Sigmoid colon (tissue), 7 donors: ENCODE results near the gene VGLL4. TPM values are rescaled to one million over a fixed set of nuclear protein-coding genes. Genes with fewer than 3 reads are reported as not detected.
A peak's percentile ranks its signal among the peaks of the same experiment; 100 is the strongest.

Source experiments
- DNase-seq: peaks from one replicate; pipeline ENCODE4 v3.0.0-alpha.2; 2019
- H3K27ac ChIP-seq, 4 donors: fragments of 200-600 bp; sonication (generic); one replicate each; pipeline ENCODE4 v1.5.1; 2016 to 2019; ENCODE audit warnings: mild to moderate bottlenecking in 1 of 4
- H3K27me3 ChIP-seq, 3 donors: fragments of 200-600 bp; sonication (generic); one replicate each; pipeline ENCODE4 v1.5.1; 2019; ENCODE audit warnings: mild to moderate bottlenecking in 1 of 3
- H3K36me3 ChIP-seq, 4 donors: fragments of 200-600 bp; sonication (generic); one replicate each; pipeline ENCODE4 v1.5.1; 2016 to 2019
- H3K4me1 ChIP-seq, 4 donors: fragments of 200-600 bp; sonication (generic); one replicate each; pipeline ENCODE4 v1.5.1; 2017 to 2019
- H3K4me3 ChIP-seq, 4 donors: fragments of 200-600 bp; sonication (generic); one replicate each; pipeline ENCODE4 v1.5.1; 2017 to 2019; ENCODE audit warnings: mild to moderate bottlenecking in 2 of 4, moderate library complexity in 1 of 4
- H3K9me3 ChIP-seq, 4 donors: fragments of 200-600 bp in 3 of 4; sonication (generic) in 3 of 4; one replicate each; pipeline versions ENCODE4 v1.5.1 to v1.6.1; 2013 to 2019
- CTCF ChIP-seq, 4 experiments: fragments of 450-650 bp in 3 of 4; fragments of 200-600 bp in 1 of 4; IDR thresholded peaks; one replicate each; pipeline ENCODE4 v1.5.1; 2016 to 2019; ENCODE audit warnings: antibody characterized with exemption in 4 of 4, mild to moderate bottlenecking in 3 of 4, moderate library complexity in 2 of 4
- EP300 ChIP-seq, 4 donors: sonication (generic); formaldehyde crosslinking; IDR thresholded peaks; one replicate each; pipeline ENCODE4 v1.6.1; 2017; ENCODE audit warnings: antibody characterized with exemption in 4 of 4
- POLR2A ChIP-seq, 2 donors: fragments of 450-650 bp; IDR thresholded peaks; one replicate each; pipeline ENCODE4 v1.6.1; 2016; ENCODE audit warnings: antibody characterized with exemption in 2 of 2, mild to moderate bottlenecking in 2 of 2, moderate library complexity in 2 of 2
- POLR2AphosphoS5 ChIP-seq, 4 donors: sonication (generic); formaldehyde crosslinking; IDR thresholded peaks; one replicate each; pipeline ENCODE4 v1.6.1; 2017; ENCODE audit warnings: antibody characterized with exemption in 4 of 4
- WGBS, 2 donors: extraction: QIAGEN DNeasy Blood & Tissue Kit; methylation state at CpG; one replicate each; pipeline ENCODE4 v1.1.7; 2013; 5-methylcytosine and 5-hydroxymethylcytosine counted together
- intact Hi-C: fragments of 100-400 bp; cut with DNase I; formaldehyde crosslinking; loops from one replicate; pipeline ENCODE4 v1.15.1; 2023
- polyA plus RNA-seq, 3 donors: library from polyadenylated mRNA; stranded (reverse); fragments of 200-250 nt; gene quantifications; one replicate each; pipeline ENCODE4 v1.2.3, GENCODE V29; 2013
- total RNA-seq, 4 donors: library from RNA; depleted of rRNA; stranded (reverse); fragments of >200 nt; gene quantifications; one replicate each; pipeline ENCODE4 v1.1.0, GENCODE V29; 2016
- donor health status: healthy with polysubstance abuse.
- donor health status: Bipolar disorder and iron deficiency.
- donor health status: healthy.

The VGLL4 gene
- total and polyA plus RNA-seq, 7 donors: 26.4 to 56.5 (median 41.5) TPM

GRCh38 chr3:11546657-11547302, 96.9 kb downstream of the VGLL4 start:
- TF ChIP-seq POLR2A (IDR thresholded peaks at IDR 0.05): no peak
- TF ChIP-seq CTCF (IDR thresholded peaks at IDR 0.05): no peak
- TF ChIP-seq EP300 (IDR thresholded peaks at IDR 0.05): no peak
- TF ChIP-seq POLR2AphosphoS5 (IDR thresholded peaks at IDR 0.05): no peak
- peak; percentile 57 for DNase-seq
- Histone ChIP-seq H3K4me3 (no peak overlapping the region), H3K4me1 (peaks cover 0 to 9% (median 7%) of the 10 kb centered on the region in 4 donors), H3K27ac (no peak overlapping the region), H3K27me3 (no peaks in the 10 kb centered on the region), H3K9me3 (no peaks in the 10 kb centered on the region), H3K36me3 (no peaks in the 10 kb centered on the region)
- intact Hi-C loops: no loop called here
- WGBS, 2 donors: 93 to 95% methylated on average over 9 of the region's 9 CpGs

- TF ChIP-seq POLR2AphosphoS5 (IDR thresholded peaks at IDR 0.05) (no peak), EP300 (IDR thresholded peaks at IDR 0.05) (no peak), CTCF (IDR thresholded peaks at IDR 0.05) (no peak), POLR2A (IDR thresholded peaks at IDR 0.05) (no peak)
- intact Hi-C loops: no loop called here
- H3K4me1 ChIP-seq: peaks cover 0 to 16% (median 9%) of the 10 kb centered on the region in 4 donors
- H3K27me3 ChIP-seq: no peaks in the 10 kb centered on the region
- peak; percentile 66 for DNase-seq
- no peaks in the 10 kb centered on the region for H3K36me3 ChIP-seq
- peak overlapping the region in 3 of 4 donors; percentile 8 to 10 (median 8) for H3K27ac ChIP-seq
- WGBS, 2 donors: 84 to 88% methylated on average over 16 of the region's 16 CpGs
- H3K9me3 ChIP-seq: no peaks in the 10 kb centered on the region
- H3K4me3 ChIP-seq: no peak overlapping the region
Observed at GRCh38 chr3:11545186-11545851, 98.4 kb downstream of the VGLL4 start.

DNA sequence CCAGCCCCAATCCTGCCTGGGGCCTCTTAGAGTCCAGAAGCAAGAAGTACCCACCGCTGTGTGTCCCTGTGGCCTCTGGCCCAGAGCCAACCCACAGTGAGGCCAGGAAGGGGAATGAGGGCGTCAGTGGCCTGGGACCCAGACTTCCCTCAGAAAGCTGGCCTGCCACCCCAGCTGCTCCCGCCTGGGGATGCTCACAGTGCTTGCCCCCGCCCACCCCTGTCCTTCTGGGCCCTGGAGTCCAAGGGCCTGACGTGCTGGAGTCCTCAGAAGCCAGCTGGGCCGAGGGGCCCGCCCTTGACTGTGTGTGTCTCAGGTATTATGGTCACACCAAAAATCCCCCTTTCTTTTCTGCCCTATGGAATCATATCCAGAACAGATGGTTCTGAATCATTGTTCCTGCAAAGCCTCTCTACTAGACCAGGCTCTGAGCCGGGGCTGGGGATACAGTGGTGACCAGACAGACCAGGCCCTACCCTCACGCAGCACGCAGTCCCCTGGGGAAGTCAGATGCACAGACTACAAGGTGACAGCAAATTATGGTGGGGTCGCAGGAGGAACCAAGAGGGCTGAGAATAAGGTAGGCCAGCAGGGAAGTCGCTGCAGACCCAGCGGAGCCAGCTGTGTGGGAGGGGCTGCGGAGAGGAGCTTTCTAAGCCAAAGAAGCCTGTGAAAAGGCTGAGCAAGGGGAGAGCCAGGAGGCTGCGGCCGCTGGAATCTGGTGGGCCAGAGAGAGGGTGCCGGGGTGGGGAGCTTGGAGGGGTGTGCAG, 99.1 kb downstream of the VGLL4 start:
- Histone ChIP-seq H3K27ac (peak overlapping the region in 3 of 4 donors; percentile 8 to 10 (median 8)), H3K4me3 (no peak overlapping the region), H3K9me3 (no peaks in the 10 kb centered on the region), H3K27me3 (no peaks in the 10 kb centered on the region), H3K4me1 (peaks cover 0 to 16% (median 9%) of the 10 kb centered on the region in 4 donors), H3K36me3 (no peaks in the 10 kb centered on the region)
- 78 to 81% methylated on average over 17 of the region's 17 CpGs for WGBS, 2 donors
- no peak for TF ChIP-seq EP300 (IDR thresholded peaks at IDR 0.05)
- TF ChIP-seq POLR2A (IDR thresholded peaks at IDR 0.05): no peak
- no peak for TF ChIP-seq POLR2AphosphoS5 (IDR thresholded peaks at IDR 0.05)
- no peak for TF ChIP-seq CTCF (IDR thresholded peaks at IDR 0.05)
- DNase-seq: peak; percentile 68
- intact Hi-C loops: no loop called here

DNA sequence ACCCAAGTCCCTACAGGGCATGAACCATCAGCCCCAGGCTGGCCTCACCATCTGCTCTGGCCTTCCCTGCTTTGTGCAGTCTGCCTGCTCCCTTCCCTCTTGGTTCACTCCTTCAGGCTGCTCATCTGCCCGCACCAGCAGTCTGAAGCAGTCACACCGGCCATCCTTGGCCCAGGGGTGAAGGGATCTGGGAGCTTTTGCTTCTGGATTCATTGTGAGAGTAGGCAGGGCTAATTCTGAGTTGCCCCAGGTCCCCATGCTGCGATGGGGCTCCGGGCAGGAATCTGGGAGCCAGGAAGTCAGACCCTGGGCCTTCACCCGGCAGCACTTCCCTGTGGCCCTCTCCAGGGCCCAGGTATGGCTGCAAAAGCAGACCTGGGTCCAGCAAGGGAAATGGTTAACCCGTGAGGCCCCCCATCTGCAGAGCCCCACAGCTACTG, 99.7 kb downstream of the VGLL4 start:
- H3K36me3 ChIP-seq: no peaks in the 10 kb centered on the region
- TF ChIP-seq POLR2A (IDR thresholded peaks at IDR 0.05) (no peak), EP300 (IDR thresholded peaks at IDR 0.05) (no peak), CTCF (IDR thresholded peaks at IDR 0.05) (no peak), POLR2AphosphoS5 (IDR thresholded peaks at IDR 0.05) (no peak)
- WGBS, 2 donors: 92 to 94% methylated on average over 6 of the region's 6 CpGs
- no peaks in the 10 kb centered on the region for H3K27me3 ChIP-seq
- peaks cover 0 to 16% (median 8%) of the 10 kb centered on the region in 4 donors for H3K4me1 ChIP-seq
- peak; percentile 54 for DNase-seq
- no peak overlapping the region for H3K4me3 ChIP-seq
- H3K27ac ChIP-seq: no peak overlapping the region
- intact Hi-C loops: no loop called here
- no peaks in the 10 kb centered on the region for H3K9me3 ChIP-seq
